ENCODE measurements around the gene HOXA5. TPM values are rescaled to one million over a fixed set of nuclear protein-coding genes. Genes with fewer than 3 reads are reported as not detected.

HOXA5 gene
- total and polyA plus RNA-seq, 10 of the 15 experiments (the other 5 are each of a cell fraction or from before 2014, with no cell fraction given) = 0.05 to 0.13 TPM; not detected in 8

GRCh38 chr7:27108390-27109127, 34.9 kb downstream of the HOXA5 start:
- Histone ChIP-seq H3K9ac (ENCODE audit: control insufficient read depth, insufficient read depth, low read length) (no peak overlapping the region), H3K4me3 (no peak overlapping the region), H3K4me1 (ENCODE audit: control insufficient read depth, insufficient read depth, low read length) (no peaks in the 10 kb centered on the region), H3K79me2 (ENCODE audit: control insufficient read depth, insufficient read depth, low read length) (no peaks in the 10 kb centered on the region), H3K27me3 (replicated peaks in 1 of 2; ENCODE audit: control insufficient read depth in 2 of 2, insufficient read depth in 2 of 2, low read length in 1 of 2) (peaks cover 0 to 2% of the 10 kb centered on the region in 2 experiments; a peak in 3 of 4 replicates), H3K36me3 (ENCODE audit: control insufficient read depth in 2 of 2, insufficient read depth in 2 of 2, low read length in 1 of 2) (no peaks in the 10 kb centered on the region), H2AFZ (ENCODE audit: control insufficient read depth, low read depth, low read length) (no peak overlapping the region), H3K27ac (ENCODE audit: control insufficient read depth, insufficient read depth) (no peak overlapping the region), H3K4me2 (ENCODE audit: control insufficient read depth, insufficient read depth) (no peak overlapping the region), H3K9me3 (replicated peaks; ENCODE audit: control insufficient read depth, insufficient read depth, low read length) (no peaks in the 10 kb centered on the region; the same call in 2 of the 3 replicates), H4K20me1 (ENCODE audit: control insufficient read depth, insufficient read depth) (no peaks in the 10 kb centered on the region)
- POLR2A ChIA-PET = no interaction called here
- intact Hi-C loops (cut with micrococcal nuclease; ENCODE audit: unreplicated experiment) = no loop called here
- no peak for TF ChIP-seq KLF5 (IDR thresholded peaks at IDR 0.05; ENCODE audit: partially characterized antibody)
- TF ChIP-seq HCFC1 (IDR thresholded peaks at IDR 0.05; ENCODE audit: low read length) = no peak
- TF ChIP-seq CBX3 (IDR thresholded peaks at IDR 0.05; ENCODE audit: borderline replicate concordance, low read depth) = no peak
- TF ChIP-seq FOS (IDR thresholded peaks at IDR 0.05; ENCODE audit: borderline replicate concordance, extremely low read depth, insufficient read length) = no peak
- TF ChIP-seq CHD2 (IDR thresholded peaks at IDR 0.05; ENCODE audit: borderline replicate concordance, low read depth, low read length) = no peak
- no peak for TF ChIP-seq MXI1 (IDR thresholded peaks at IDR 0.05; ENCODE audit: low read depth, low read length)
- TF ChIP-seq KAT2A (conservative IDR thresholded peaks at IDR 0.05; ENCODE audit: control insufficient read depth, low read depth, low read length) = no peak
- TF ChIP-seq SUZ12 (IDR thresholded peaks at IDR 0.05; ENCODE audit: unreplicated experiment) = no peak
- TF ChIP-seq ZBTB11 (CRISPR knock-in tag; IDR thresholded peaks at IDR 0.05) = no peak
- TF ChIP-seq RELA (IDR thresholded peaks at IDR 0.05; ENCODE audit: borderline replicate concordance, partially characterized antibody) = no peak
- TF ChIP-seq POLR2A (IDR thresholded peaks at IDR 0.05; ENCODE audit: low read depth, low read length) = no peak
- no peak for TF ChIP-seq NR2C2 (IDR thresholded peaks at IDR 0.05; ENCODE audit: borderline replicate concordance, control insufficient read depth, insufficient read length, low read depth)
- no peak for TF ChIP-seq ZNF384 (IDR thresholded peaks at IDR 0.05; ENCODE audit: borderline replicate concordance, low read depth, low read length)
- no peak for TF ChIP-seq STAT3 (IDR thresholded peaks at IDR 0.05; ENCODE audit: low read depth, low read length)
- TF ChIP-seq CHD4 (IDR thresholded peaks at IDR 0.05) = no peak
- no peak for TF ChIP-seq CHD1 (IDR thresholded peaks at IDR 0.05; ENCODE audit: low read depth, low read length)
- TF ChIP-seq DPF2 (IDR thresholded peaks at IDR 0.05) = no peak
- no peak for TF ChIP-seq MYC (IDR thresholded peaks at IDR 0.05; ENCODE audit: insufficient read depth, insufficient read length, insufficient replicate concordance, low read length, severe bottlenecking)
- RAD21 ChIA-PET (ENCODE audit: unreplicated experiment) = interaction anchor here (0.8 kb wide), 1 partner anchor 421 kb away, joined by 3 read pairs; no protein-coding TSS in a partner anchor
- CTCF ChIA-PET = interaction anchor here (0.8 kb wide), 1 partner anchor 259 kb away, joined by 3 read pairs; no protein-coding TSS in a partner anchor
- ATAC-seq (no peak), FAIRE-seq (no peak), DNase-seq (ENCODE audit: low read depth, low spot score) (no peak)
- 91% methylated on average over 31 of the region's 41 CpGs for WGBS (ENCODE audit: insufficient coverage, insufficient replicate concordance, low lambda C conversion rate, missing lambda C conversion rate)
- no TSS peak for BruUV-seq (replicated peaks)
- SMC1A ChIA-PET (ENCODE audit: uncharacterized antibody, unreplicated experiment) = no interaction called here
- in situ Hi-C loops (cut with MboI) = no loop called here
